H1 (cell line): ENCODE data around the gene MRPL11. TPM values are rescaled to one million over a fixed set of nuclear protein-coding genes. Genes with fewer than 3 reads are reported as not detected.

Experiments
- CTCF ChIA-PET: fragments of 300-600 bp; sonication (Branson Sonifier 250); formaldehyde crosslinking; loops from one replicate; lab custom pipeline; 2021; ENCODE audit not compliant: partially characterized antibody; lab: Charles Lee
- POLR2A ChIA-PET: fragments of 300-600 bp; sonication (Branson Sonifier 250); formaldehyde crosslinking; loops from one replicate; lab custom pipeline; 2021; ENCODE audit warnings: inconsistent platforms; ENCODE audit not compliant: partially characterized antibody; lab: Charles Lee
- DNase-seq, 2 experiments: peaks; one replicate each; pipeline versions ENCODE4 v3.0.0 to v3.0.0-alpha.2; 2010 to 2022; ENCODE audit warnings: low spot score in 2 of 2, low read depth in 1 of 2, mixed read lengths in 1 of 2
- FAIRE-seq: peaks from 2 replicates; lab custom pipeline; 2011; peaks lifted over from hg19 to GRCh38; lab: Jason Lieb, UNC
- H2AFZ ChIP-seq: 2 replicates; pipeline ENCODE4 v1.8.1; 2012; ENCODE audit warnings: low read length, inconsistent platforms
- H2AK5ac ChIP-seq: 2 replicates; pipeline ENCODE4 v1.6.1; 2013; ENCODE audit warnings: low read depth, low read length
- H2BK120ac ChIP-seq: replicated peaks from 2 replicates; pipeline ENCODE3; 2013; ENCODE audit warnings: low read depth, low read length, inconsistent platforms
- H2BK12ac ChIP-seq: 2 replicates; pipeline ENCODE4 v1.6.1; 2013; ENCODE audit warnings: low read depth, low read length
- H2BK15ac ChIP-seq: 2 replicates; pipeline ENCODE4 v1.6.1; 2013; ENCODE audit warnings: low read length
- H2BK20ac ChIP-seq: 2 replicates; pipeline ENCODE4 v1.6.1; 2013; ENCODE audit warnings: low read length
- H2BK5ac ChIP-seq: 2 replicates; pipeline ENCODE4 v1.6.1; 2013; ENCODE audit warnings: low read depth, low read length
- H3K14ac ChIP-seq: 2 replicates; pipeline ENCODE4 v1.6.1; 2013; ENCODE audit warnings: inconsistent platforms; ENCODE audit not compliant: insufficient read length
- H3K18ac ChIP-seq: 2 replicates; pipeline ENCODE4 v1.6.1; 2013; ENCODE audit warnings: low read length; ENCODE audit errors: extremely low read depth
- H3K23ac ChIP-seq: 2 replicates; pipeline ENCODE4 v1.6.1; 2013; ENCODE audit warnings: inconsistent platforms; ENCODE audit not compliant: insufficient read length
- H3K23me2 ChIP-seq: 2 replicates; pipeline ENCODE4 v1.6.1; 2013; ENCODE audit warnings: low read depth, low read length
- H3K27ac ChIP-seq: 2 replicates; pipeline ENCODE4 v1.6.1; 2011; ENCODE audit warnings: low read depth, low read length, inconsistent platforms
- H3K27me3 ChIP-seq, 4 experiments: replicated peaks in 1 of 4; 1 replicate in 1 of 4; 2 replicates in 3 of 4; pipeline versions ENCODE4 v1.6.1 to v1.8.1; 2011 to 2013; ENCODE audit warnings: low read length in 3 of 4, mild to moderate bottlenecking in 3 of 4, inconsistent platforms in 2 of 4, mixed read lengths in 2 of 4, moderate library complexity in 1 of 4; ENCODE audit not compliant: control insufficient read depth in 3 of 4, insufficient read depth in 3 of 4; ENCODE audit errors: extremely low read depth in 1 of 4
- H3K36me3 ChIP-seq, 4 experiments: 2 replicates each; pipeline versions ENCODE4 v1.6.1 to v1.8.1; 2011 to 2013; ENCODE audit warnings: mild to moderate bottlenecking in 4 of 4, low read length in 3 of 4, moderate library complexity in 2 of 4, control low read depth in 1 of 4, inconsistent platforms in 1 of 4; ENCODE audit not compliant: insufficient read depth in 4 of 4, control insufficient read depth in 2 of 4
- H3K4ac ChIP-seq: replicated peaks from 2 replicates; pipeline ENCODE3; 2013; ENCODE audit warnings: low read length, low read depth, mixed read lengths, inconsistent platforms; ENCODE audit not compliant: insufficient read length
- H3K4me1 ChIP-seq, 4 experiments: replicated peaks in 1 of 4; 1 replicate in 1 of 4; 2 replicates in 3 of 4; pipeline versions ENCODE4 v1.6.1 to v1.8.1; 2011 to 2013; ENCODE audit warnings: low read length in 3 of 4, inconsistent platforms in 2 of 4, mixed read lengths in 1 of 4; ENCODE audit not compliant: insufficient read depth in 4 of 4, control insufficient read depth in 3 of 4
- H3K4me2 ChIP-seq, 2 experiments: 2 replicates each; pipeline versions ENCODE4 v1.6.1 to v1.8.1; 2011 to 2013; ENCODE audit warnings: low read depth in 2 of 2, low read length in 2 of 2, control low read depth in 1 of 2, inconsistent platforms in 1 of 2, mild to moderate bottlenecking in 1 of 2; ENCODE audit not compliant: insufficient read depth in 1 of 2
- H3K4me3 ChIP-seq, 4 experiments: fragments of 200-600, 300-600 bp in 1 of 4; sonication (generic), shearing (Covaris generic), sonication (Bioruptor Twin) in 1 of 4; 2 replicates each; pipeline versions ENCODE4 v1.5.1 to v1.8.1; 2011 to 2016; ENCODE audit warnings: low read length in 4 of 4, low read depth in 3 of 4, control low read depth in 2 of 4, inconsistent platforms in 2 of 4, mild to moderate bottlenecking in 2 of 4, mixed read lengths in 1 of 4, moderate library complexity in 1 of 4; ENCODE audit not compliant: insufficient read depth in 2 of 4; ENCODE audit errors: extremely low read depth in 1 of 4
- H3K56ac ChIP-seq: replicated peaks from 2 replicates; pipeline ENCODE3; 2013; ENCODE audit warnings: low read depth, mild to moderate bottlenecking, mixed read lengths, low read length, inconsistent platforms; ENCODE audit not compliant: insufficient read length
- H3K79me1 ChIP-seq: 2 replicates; pipeline ENCODE4 v1.6.1; 2013; ENCODE audit warnings: low read depth, low read length, control low read depth
- H3K79me2 ChIP-seq, 2 experiments: 2 replicates each; pipeline versions ENCODE4 v1.6.1 to v1.8.1; 2012 to 2013; ENCODE audit warnings: low read length in 2 of 2, mild to moderate bottlenecking in 2 of 2, inconsistent platforms in 1 of 2; ENCODE audit not compliant: insufficient read depth in 2 of 2, control insufficient read depth in 1 of 2
- H3K9ac ChIP-seq, 4 experiments: replicated peaks in 1 of 4; 1 replicate in 1 of 4; 2 replicates in 3 of 4; pipeline versions ENCODE4 v1.6.1 to v1.8.1; 2011 to 2013; ENCODE audit warnings: low read depth in 3 of 4, low read length in 3 of 4, control low read depth in 2 of 4, mild to moderate bottlenecking in 2 of 4, moderate library complexity in 2 of 4, inconsistent platforms in 1 of 4; ENCODE audit errors: extremely low read depth in 1 of 4
- H3K9me3 ChIP-seq, 2 experiments: 2 replicates each; pipeline versions ENCODE4 v1.6.1 to v1.8.1; 2012 to 2013; ENCODE audit warnings: mild to moderate bottlenecking in 2 of 2, moderate library complexity in 2 of 2, control low read depth in 1 of 2, inconsistent platforms in 1 of 2, low read depth in 1 of 2, low read length in 1 of 2, mixed read lengths in 1 of 2; ENCODE audit not compliant: insufficient read depth in 2 of 2
- H4K20me1 ChIP-seq, 2 experiments: replicated peaks in 1 of 2; 2 replicates each; pipeline versions ENCODE3 to v1.8.1; 2011 to 2013; ENCODE audit warnings: inconsistent platforms in 2 of 2, low read length in 2 of 2, mild to moderate bottlenecking in 1 of 2; ENCODE audit not compliant: insufficient read depth in 2 of 2, control insufficient read depth in 1 of 2
- H4K5ac ChIP-seq: 2 replicates; pipeline ENCODE4 v1.6.1; 2013; ENCODE audit warnings: low read length, low read depth, mixed read lengths, inconsistent platforms; ENCODE audit not compliant: insufficient read length
- H4K8ac ChIP-seq: 2 replicates; pipeline ENCODE4 v1.8.0; 2013; ENCODE audit warnings: mild to moderate bottlenecking, moderate library complexity, low read length, inconsistent platforms; ENCODE audit not compliant: insufficient read depth; ENCODE audit errors: extremely low read depth
- H4K91ac ChIP-seq: replicated peaks from 2 replicates; pipeline ENCODE3; 2013; ENCODE audit warnings: low read length, mixed read lengths, inconsistent platforms; ENCODE audit not compliant: insufficient read length
- BACH1 ChIP-seq: IDR thresholded peaks from 2 replicates; pipeline ENCODE4 v1.6.1; 2012; ENCODE audit warnings: low read length, improper control_type of control experiment
- BCL11A ChIP-seq, 2 experiments: IDR thresholded peaks; one replicate each; pipeline ENCODE4 v1.6.1; 2011; ENCODE audit warnings: low read depth in 2 of 2, low read length in 2 of 2, mild to moderate bottlenecking in 2 of 2
- CHD2 ChIP-seq: IDR thresholded peaks from 2 replicates; pipeline ENCODE4 v1.6.1; 2012; ENCODE audit warnings: low read length, improper control_type of control experiment
- GTF2F1 ChIP-seq: IDR thresholded peaks from 2 replicates; pipeline ENCODE4 v1.6.1; 2012; ENCODE audit warnings: low read depth, low read length, improper control_type of control experiment, borderline replicate concordance
- HDAC2 ChIP-seq, 2 experiments: fragments of 300-600 bp in 1 of 2; sonication (generic) in 1 of 2; IDR thresholded peaks; 2 replicates each; pipeline ENCODE4 v1.6.1; 2011 to 2012; ENCODE audit warnings: low read depth in 2 of 2, low read length in 2 of 2, mild to moderate bottlenecking in 2 of 2, moderate library complexity in 2 of 2, borderline replicate concordance in 1 of 2, inconsistent platforms in 1 of 2
- KDM4A ChIP-seq: IDR thresholded peaks from one replicate; pipeline ENCODE4 v1.7.1; 2012; ENCODE audit warnings: low read depth, mild to moderate bottlenecking, moderate library complexity, low read length, inconsistent platforms; ENCODE audit not compliant: severe bottlenecking
- KDM5A ChIP-seq: fragments of 200-600 bp; IDR thresholded peaks from 2 replicates; pipeline ENCODE4 v1.7.1; 2012; ENCODE audit warnings: mild to moderate bottlenecking, low read length, inconsistent platforms, mixed read lengths
- NRF1 ChIP-seq: IDR thresholded peaks from 2 replicates; pipeline ENCODE4 v1.6.1; 2011; ENCODE audit warnings: mild to moderate bottlenecking, low read depth, low read length, improper control_type of control experiment
- PHF8 ChIP-seq: fragments of 200-600 bp; sonication (generic); conservative IDR thresholded peaks from 2 replicates; pipeline ENCODE4 v1.7.1; 2012; ENCODE audit warnings: low read depth, mild to moderate bottlenecking, inconsistent platforms, low read length, moderate library complexity
- TCF12 ChIP-seq: IDR thresholded peaks from 2 replicates; pipeline ENCODE4 v1.6.1; 2011; ENCODE audit warnings: low read depth, mild to moderate bottlenecking, low read length
- YY1 ChIP-seq: IDR thresholded peaks from 2 replicates; pipeline ENCODE4 v1.6.1; 2011; ENCODE audit warnings: low read depth, mild to moderate bottlenecking, low read length
- WGBS, 2 experiments: shearing (Covaris generic) in 1 of 2; methylation state at CpG; one replicate each; pipeline versions ENCODE4 v1.1.6 to v1.1.7; 2013 to 2015; ENCODE audit warnings: low lambda C conversion rate in 2 of 2, mixed read lengths in 2 of 2, inconsistent platforms in 1 of 2, low coverage in 1 of 2, missing lambda C conversion rate in 1 of 2; ENCODE audit not compliant: insufficient replicate concordance in 2 of 2, insufficient coverage in 1 of 2, insufficient read length in 1 of 2; ENCODE audit errors: extremely low coverage in 1 of 2, missing lambda C conversion rate in 1 of 2; 5-methylcytosine and 5-hydroxymethylcytosine counted together
- polyA plus RNA-seq, 7 experiments: library from polyadenylated mRNA; depleted of rRNA in 3 of 7; stranded (reverse) in 5 of 7; unstranded in 2 of 7; fragments of >200 nt in 5 of 7; fragments of 200-250 nt in 2 of 7; gene quantifications; 1 replicate in 5 of 7; 2 replicates in 1 of 7; 4 replicates in 1 of 7; pipeline versions ENCODE4 v1.2.1 to v1.2.3, GENCODE V29; 2011 to 2013; ENCODE audit warnings: missing spikeins in 2 of 7, mixed read lengths in 2 of 7
- total RNA-seq: library from RNA; stranded (reverse); fragmentation: NEBNext Ultra II Directional; extraction: Animal tissue kit (Norgen Biotek cat#: 25700); gene quantifications from 2 replicates; pipeline ENCODE4 v1.2.1, GENCODE V29; 2021

MRPL11 gene
- total and polyA plus RNA-seq, 2 of the 8 experiments (the other 6 are each of a cell fraction or from before 2014, with no cell fraction given): 105 to 141 TPM

DNA sequence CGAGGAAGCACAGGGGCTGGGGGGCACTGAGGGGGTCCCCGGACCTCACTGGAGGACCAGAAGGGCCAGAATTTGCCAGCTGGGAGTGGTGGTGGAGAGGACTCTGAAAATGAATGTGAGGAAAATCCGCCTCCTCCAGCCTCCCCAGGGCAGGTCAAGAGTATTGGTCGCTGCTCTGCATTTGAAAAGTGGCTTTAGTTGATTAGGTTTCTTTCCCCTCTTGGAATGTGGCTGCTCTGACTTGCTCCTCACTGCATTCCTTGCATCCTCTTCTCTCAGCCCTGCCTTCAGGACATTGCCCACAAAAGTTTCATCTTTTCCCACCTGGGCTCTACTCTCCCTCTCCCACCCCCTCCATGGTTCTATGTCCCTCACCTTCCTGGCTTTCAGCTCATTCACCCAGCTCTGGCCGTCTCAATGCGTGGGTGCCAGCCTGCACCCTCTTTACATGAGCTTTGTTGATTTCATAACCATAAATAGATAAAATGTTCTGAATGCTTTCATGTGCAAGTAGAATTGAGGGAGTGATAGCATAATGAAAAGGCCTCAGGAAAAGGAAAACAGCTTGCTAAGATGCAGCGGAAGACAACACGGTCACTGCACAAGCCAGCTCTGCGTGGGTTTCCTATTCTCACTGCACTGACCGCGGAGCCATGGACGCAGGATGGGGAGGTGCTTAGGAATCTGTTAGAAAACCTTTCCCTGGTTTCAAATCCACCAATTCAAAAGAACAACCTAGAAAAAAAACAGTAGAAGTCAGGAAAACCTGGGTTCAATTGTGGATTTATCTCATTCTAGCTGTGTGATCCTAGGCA is 24.3 kb downstream of the MRPL11 start:
- H2BK20ac ChIP-seq: peak overlapping the region; percentile 0; the same call in 1 of the 2 replicates
- TF ChIP-seq KDM5A: no peak
- no peak for TF ChIP-seq CHD2
- TF ChIP-seq NRF1: no peak
- no peak for TF ChIP-seq TCF12
- TF ChIP-seq GTF2F1: no peak
- TF ChIP-seq PHF8: no peak
- no peak for TF ChIP-seq KDM4A
- no peak for TF ChIP-seq BACH1
- no peak for TF ChIP-seq BCL11A (IDR thresholded peaks at IDR 0.05; ENCODE audit: low read depth in 2 of 2, low read length in 2 of 2)
- TF ChIP-seq HDAC2 (IDR thresholded peaks at IDR 0.05; ENCODE audit: borderline replicate concordance in 1 of 2, low read depth in 2 of 2, low read length in 2 of 2): no peak
- TF ChIP-seq YY1: no peak

More for the DNA sequence above, 24.3 kb downstream of the MRPL11 start:
- H3K23ac ChIP-seq: no peak overlapping the region
- peak overlapping the region; percentile 73 for H3K18ac ChIP-seq
- peak overlapping the region; percentile 60; the same call in 1 of the 2 replicates for H2BK12ac ChIP-seq
- no peak overlapping the region for H3K56ac ChIP-seq
- peak overlapping the region; percentile 73 for H4K5ac ChIP-seq
- no peak overlapping the region for H2AK5ac ChIP-seq
- H3K27ac ChIP-seq: peak overlapping the region; percentile 81
- no peak overlapping the region for H3K14ac ChIP-seq
- no peak overlapping the region for H3K4ac ChIP-seq
- peaks cover 3 to 7% of the 10 kb centered on the region in 2 experiments for H4K20me1 ChIP-seq
- H3K27me3 ChIP-seq: peaks cover 2 to 11% (median 7%) of the 10 kb centered on the region in 4 experiments
- FAIRE-seq (peak; percentile 91), DNase-seq (peak in 1 of 2 experiments; percentile 29)
- peak overlapping the region; percentile 49 for H2BK5ac ChIP-seq
- POLR2A ChIA-PET: interaction anchor here (1.0 to 7.7 kb wide), 8 partner anchors 8 to 224 kb away, joined by 3 to 78 read pairs (median 4); partner anchors contain the start of genes DPP3, MRPL11, NPAS4 and RBM4
- peak overlapping the region; percentile 86 for H4K91ac ChIP-seq
- peak overlapping the region in 3 of 4 experiments; percentile 20 to 46 (median 24); a peak in 2 of 7 replicates for H3K9ac ChIP-seq
- no peaks in the 10 kb centered on the region for H3K36me3 ChIP-seq
- CTCF ChIA-PET: interaction anchor here (0.6 to 13.2 kb wide), 11 partner anchors 7 to 383 kb away, joined by 3 to 259 read pairs (median 3); partner anchors contain the start of genes MRPL11, NPAS4 and RBM4B
- H2AFZ ChIP-seq: peak overlapping the region; percentile 52; the same call in 1 of the 2 replicates
- peaks cover 11 to 40% (median 27%) of the 10 kb centered on the region in 4 experiments for H3K4me1 ChIP-seq
- no peaks in the 10 kb centered on the region; the same call in 1 of the 2 replicates for H3K23me2 ChIP-seq
- H2BK15ac ChIP-seq: 0 out of 2 replicates have a peak overlapping the region, but pooled peaks have one; percentile 0
- H2BK120ac ChIP-seq: no peak overlapping the region
- H3K79me1 ChIP-seq: no peaks in the 10 kb centered on the region
- H4K8ac ChIP-seq: peak overlapping the region; percentile 15; the same call in 1 of the 2 replicates
- no peaks in the 10 kb centered on the region for H3K79me2 ChIP-seq
- peak overlapping the region in 3 of 4 experiments; percentile 18 to 45 (median 21); a peak in 4 of 8 replicates for H3K4me3 ChIP-seq
- H3K4me2 ChIP-seq: peak overlapping the region; percentile 61 to 69
- no peaks in the 10 kb centered on the region for H3K9me3 ChIP-seq
- WGBS, 2 experiments: 46% methylated on average over 12 of the region's 12 CpGs; no CpG with 5 or more reads in 1 of the 2 experiments
